Activated B cell treated with CpG ODN at 0.5 μM for 24 hours (primary cell): ENCODE measurements around the gene RDM1. TPM values are rescaled to one million over a fixed set of nuclear protein-coding genes. Genes with fewer than 3 reads are reported as not detected.

Source experiments
- ATAC-seq: fragments of 200-7000 bp; cut with Tn5 transposase; one replicate; pipeline ENCODE4 v1.10.0; 2021; ENCODE audit warnings: low read depth, mild to moderate bottlenecking, moderate library complexity
- CTCF ChIA-PET: fragments of 350-600 bp; sonication (Branson Sonifier 250); formaldehyde crosslinking; loops from one replicate; lab custom pipeline; 2021; ENCODE audit warnings: antibody characterized with exemption; lab: Charles Lee
- POLR2A ChIA-PET: fragments of 350-600 bp; sonication (Branson Sonifier 250); formaldehyde crosslinking; loops from one replicate; lab custom pipeline; 2021; ENCODE audit warnings: antibody characterized with exemption; lab: Charles Lee
- DNase-seq: peaks from one replicate; pipeline ENCODE4 v3.0.0; 2022
- H3K27ac Mint-ChIP-seq: one replicate; pipeline ENCODE4 v1.8.0; 2020; ENCODE audit warnings: mixed read lengths
- H3K27me3 Mint-ChIP-seq: one replicate; pipeline ENCODE4 v1.8.0; 2021; ENCODE audit warnings: mixed read lengths
- H3K36me3 Mint-ChIP-seq: one replicate; pipeline ENCODE4 v1.8.0; 2021; ENCODE audit warnings: low read depth, mixed read lengths
- H3K4me1 Mint-ChIP-seq: one replicate; pipeline ENCODE4 v1.8.0; 2021; ENCODE audit warnings: mixed read lengths
- H3K4me3 Mint-ChIP-seq: one replicate; pipeline ENCODE4 v1.8.0; 2020; ENCODE audit warnings: mild to moderate bottlenecking, mixed read lengths
- H3K9me3 Mint-ChIP-seq: one replicate; pipeline ENCODE4 v1.8.0; 2020; ENCODE audit warnings: mixed read lengths
- intact Hi-C: fragments of 100-400 bp; cut with micrococcal nuclease; formaldehyde crosslinking; loops from one replicate; pipeline ENCODE4 v1.15.1; 2024
- total RNA-seq: library from RNA; stranded (reverse); gene quantifications from 2 replicates; pipeline ENCODE4 v1.2.3, GENCODE V29; 2022
- TF ChIP-seq, protein P1 (sequence below): fragments of 200-600 bp; IDR thresholded peaks from one replicate; pipeline ENCODE4 v1.8.0; 2022; ENCODE audit warnings: antibody characterized with exemption, mild to moderate bottlenecking

RDM1 gene
- total RNA-seq, 1 donor from 2014 or later: not detected

GRCh38 chr17:35923609-35924114, 6.9 kb downstream of the RDM1 start:
- ChIA-PET CTCF (no interaction called here), POLR2A (no interaction called here)
- Mint-ChIP-seq H3K27me3 (no peaks in the 10 kb centered on the region), H3K36me3 (no peaks in the 10 kb centered on the region), H3K9me3 (no peaks in the 10 kb centered on the region), H3K27ac (no peak overlapping the region), H3K4me3 (no peak overlapping the region), H3K4me1 (peaks cover 8% of the 10 kb centered on the region)
- DNase-seq: no peak
- intact Hi-C loops: no loop called here
- peak; percentile 47 for ATAC-seq
- TF ChIP-seq, protein P1, sequence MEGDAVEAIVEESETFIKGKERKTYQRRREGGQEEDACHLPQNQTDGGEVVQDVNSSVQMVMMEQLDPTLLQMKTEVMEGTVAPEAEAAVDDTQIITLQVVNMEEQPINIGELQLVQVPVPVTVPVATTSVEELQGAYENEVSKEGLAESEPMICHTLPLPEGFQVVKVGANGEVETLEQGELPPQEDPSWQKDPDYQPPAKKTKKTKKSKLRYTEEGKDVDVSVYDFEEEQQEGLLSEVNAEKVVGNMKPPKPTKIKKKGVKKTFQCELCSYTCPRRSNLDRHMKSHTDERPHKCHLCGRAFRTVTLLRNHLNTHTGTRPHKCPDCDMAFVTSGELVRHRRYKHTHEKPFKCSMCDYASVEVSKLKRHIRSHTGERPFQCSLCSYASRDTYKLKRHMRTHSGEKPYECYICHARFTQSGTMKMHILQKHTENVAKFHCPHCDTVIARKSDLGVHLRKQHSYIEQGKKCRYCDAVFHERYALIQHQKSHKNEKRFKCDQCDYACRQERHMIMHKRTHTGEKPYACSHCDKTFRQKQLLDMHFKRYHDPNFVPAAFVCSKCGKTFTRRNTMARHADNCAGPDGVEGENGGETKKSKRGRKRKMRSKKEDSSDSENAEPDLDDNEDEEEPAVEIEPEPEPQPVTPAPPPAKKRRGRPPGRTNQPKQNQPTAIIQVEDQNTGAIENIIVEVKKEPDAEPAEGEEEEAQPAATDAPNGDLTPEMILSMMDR: no peak

DNA sequence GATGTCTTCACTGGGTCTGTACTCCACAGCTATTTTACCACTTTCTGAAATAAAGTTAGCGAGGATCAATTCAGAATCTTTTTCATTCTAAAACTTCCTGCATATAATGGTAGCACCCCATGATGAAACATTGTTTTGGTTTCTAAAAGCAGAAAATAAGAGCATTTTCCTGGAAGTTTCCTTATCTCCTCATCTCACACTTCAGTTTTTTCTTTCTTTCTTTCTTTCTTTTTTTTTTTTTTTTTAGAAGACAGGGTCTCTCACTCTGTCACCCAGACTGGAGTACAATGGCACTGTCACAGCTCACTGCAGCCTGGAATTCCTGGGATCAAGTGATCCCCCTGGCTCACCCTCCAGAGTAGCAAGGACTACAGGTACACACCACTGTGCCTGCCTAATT, 10.3 kb downstream of the RDM1 start:
- ChIA-PET CTCF (no interaction called here), POLR2A (no interaction called here)
- Mint-ChIP-seq H3K36me3 (no peaks in the 10 kb centered on the region), H3K27ac (no peak overlapping the region), H3K9me3 (no peaks in the 10 kb centered on the region), H3K4me1 (peaks cover 8% of the 10 kb centered on the region), H3K27me3 (no peaks in the 10 kb centered on the region), H3K4me3 (no peak overlapping the region)
- TF ChIP-seq, protein P1: no peak
- no peak for ATAC-seq
- intact Hi-C loops: no loop called here
- no peak for DNase-seq

DNA sequence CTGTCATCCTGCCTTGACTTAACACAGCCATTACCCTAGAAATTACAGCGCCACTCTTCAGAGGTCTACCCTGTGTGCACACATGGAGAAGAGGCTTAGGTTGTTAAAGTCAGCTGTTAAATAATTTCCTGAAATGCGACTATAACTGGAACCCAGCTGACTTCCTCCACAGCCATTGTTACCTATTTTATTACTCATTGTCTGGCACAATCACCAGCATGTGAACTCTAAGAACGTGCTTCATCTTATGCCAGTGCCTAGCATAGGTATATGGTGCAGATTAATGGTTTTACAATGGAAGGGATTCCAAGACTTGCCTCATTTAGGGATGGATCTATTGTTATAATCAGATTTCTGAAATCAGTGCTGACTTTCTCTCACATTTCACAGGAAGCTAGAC, 11.9 kb downstream of the RDM1 start:
- TF ChIP-seq, protein P1: no peak
- no peaks in the 10 kb centered on the region for H3K27me3 Mint-ChIP-seq
- no peaks in the 10 kb centered on the region for H3K36me3 Mint-ChIP-seq
- ATAC-seq (no peak), DNase-seq (no peak)
- no peak overlapping the region for H3K27ac Mint-ChIP-seq
- no peak overlapping the region for H3K4me3 Mint-ChIP-seq
- POLR2A ChIA-PET: no interaction called here
- H3K9me3 Mint-ChIP-seq: no peaks in the 10 kb centered on the region
- CTCF ChIA-PET: no interaction called here
- intact Hi-C loops: no loop called here
- H3K4me1 Mint-ChIP-seq: peaks cover 2% of the 10 kb centered on the region

GRCh38 chr17:35917519-35918213, 12.9 kb downstream of the RDM1 start:
- Mint-ChIP-seq H3K9me3 (no peaks in the 10 kb centered on the region), H3K27me3 (no peaks in the 10 kb centered on the region), H3K4me3 (no peak overlapping the region), H3K4me1 (no peaks in the 10 kb centered on the region), H3K27ac (no peak overlapping the region), H3K36me3 (no peaks in the 10 kb centered on the region)
- ATAC-seq: no peak
- intact Hi-C loops: no loop called here
- ChIA-PET POLR2A (no interaction called here), CTCF (no interaction called here)
- DNase-seq: no peak
- TF ChIP-seq, protein P1: no peak

DNA sequence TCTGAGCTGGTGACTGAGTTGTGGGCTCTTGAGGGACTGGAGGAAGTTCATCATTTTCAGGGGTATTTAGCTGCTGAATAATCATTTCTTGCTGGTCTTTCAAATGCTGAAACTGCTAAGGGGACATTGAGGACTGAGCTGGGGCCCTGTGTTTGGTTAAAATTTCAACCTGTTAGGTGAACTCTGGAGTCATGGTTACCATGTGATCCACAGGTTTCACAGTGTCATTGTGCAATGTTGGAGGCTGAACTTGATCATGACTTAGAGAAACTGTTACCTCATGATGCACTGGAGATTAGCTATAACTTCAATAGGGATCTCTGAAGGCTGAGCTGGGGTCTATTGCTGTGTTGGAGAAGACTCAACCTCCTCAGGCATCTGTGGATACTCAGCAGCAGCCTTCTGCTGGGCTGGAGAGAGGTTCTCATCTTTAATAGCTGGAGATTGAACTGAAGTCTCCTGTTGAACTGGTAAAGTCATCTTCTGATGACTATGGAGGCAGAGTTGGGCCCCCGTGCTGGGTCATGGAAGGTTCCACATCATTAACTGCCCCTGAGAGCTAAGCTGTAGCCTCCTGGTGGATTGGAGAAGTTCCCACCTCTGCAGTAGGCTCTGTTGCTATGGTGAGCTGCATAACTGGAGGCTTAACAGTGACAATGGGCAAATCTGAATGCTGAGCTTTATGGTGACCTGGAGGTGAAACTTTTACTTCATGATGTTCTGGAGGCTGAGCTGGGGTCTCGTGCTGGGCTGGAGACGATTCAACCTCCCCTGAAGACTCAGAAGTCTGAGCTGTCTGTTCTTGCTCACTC, 15.2 kb downstream of the RDM1 start:
- Mint-ChIP-seq H3K36me3 (no peaks in the 10 kb centered on the region), H3K4me1 (no peaks in the 10 kb centered on the region), H3K27ac (no peak overlapping the region), H3K9me3 (no peaks in the 10 kb centered on the region), H3K4me3 (no peak overlapping the region), H3K27me3 (no peaks in the 10 kb centered on the region)
- intact Hi-C loops: no loop called here
- ATAC-seq (no peak), DNase-seq (no peak)
- TF ChIP-seq, protein P1: no peak
- CTCF ChIA-PET: interaction anchor here (0.6 kb wide), 1 partner anchor 15 kb away, joined by 3 read pairs; no protein-coding TSS in a partner anchor
- POLR2A ChIA-PET: no interaction called here
